ENCODE measurements around the gene TOX3.

Gene TOX3

GRCh38 chr16:52537516-52537915 is 9.4 kb downstream of the TOX3 start:
- DNase-seq (ENCODE audit: low spot score): no peak

GRCh38 chr16:52535076-52535475 is 11.9 kb downstream of the TOX3 start:
- no peak for DNase-seq (ENCODE audit: low spot score)

DNA sequence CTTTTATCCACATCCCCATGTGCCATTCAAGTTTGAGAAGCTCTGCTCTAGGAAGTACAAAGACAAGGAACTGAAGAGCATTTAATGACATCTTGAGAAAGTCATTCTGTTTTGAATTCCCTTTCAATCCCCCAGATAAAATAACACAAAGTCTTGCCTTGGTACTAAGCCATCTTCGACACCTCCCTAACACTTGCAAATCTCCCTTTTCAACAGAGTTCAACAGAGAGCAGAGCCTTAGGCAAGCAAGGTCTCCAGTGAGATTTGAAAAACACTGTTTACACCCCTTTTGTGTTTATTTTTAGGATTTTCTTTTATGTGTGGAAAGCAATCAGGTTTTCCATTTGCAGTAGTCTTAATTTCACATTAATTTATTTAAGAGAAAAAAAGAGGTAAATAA is 13.6 kb downstream of the TOX3 start:
- DNase-seq (ENCODE audit: low spot score): no peak

DNA sequence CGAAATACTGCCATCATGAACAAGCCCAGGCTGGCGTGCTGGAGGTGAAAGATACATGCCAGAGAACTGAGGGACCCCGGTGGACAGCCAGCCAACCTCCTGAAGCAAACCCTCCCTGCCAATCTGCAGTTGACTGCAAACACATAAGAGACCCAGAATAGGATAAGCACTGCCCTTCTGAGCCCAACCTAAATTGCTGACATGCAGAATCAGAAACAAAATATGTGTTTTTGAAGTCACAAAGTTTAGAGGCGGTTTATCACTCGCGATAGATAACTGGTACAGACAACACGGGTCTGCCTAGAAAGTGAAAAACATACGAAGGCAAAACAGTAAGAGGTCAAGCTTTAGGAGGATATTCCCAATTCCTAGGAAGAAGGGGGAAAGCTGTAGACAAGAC is 14.6 kb downstream of the TOX3 start:
- DNase-seq (ENCODE audit: low spot score): no peak

DNA sequence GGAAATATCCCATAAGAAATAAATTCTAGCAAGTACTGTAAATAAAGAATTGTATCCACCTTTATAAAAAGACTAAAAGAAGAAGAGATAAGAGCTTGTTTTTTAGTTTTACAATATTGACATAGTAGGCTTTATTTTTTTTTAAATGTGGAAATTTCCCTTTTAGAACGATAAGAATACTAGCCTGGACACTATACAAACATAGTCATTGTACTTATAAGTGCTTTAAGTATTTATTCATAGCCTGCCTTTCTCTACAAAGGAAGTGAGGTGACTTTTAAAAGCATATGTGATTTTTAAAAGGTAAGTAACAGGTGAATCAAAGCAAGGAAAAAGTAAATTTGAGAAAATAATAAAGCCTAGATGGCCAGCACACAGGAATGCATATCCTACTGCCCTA is 17.7 kb downstream of the TOX3 start:
- DNase-seq (ENCODE audit: low spot score): no peak

DNA sequence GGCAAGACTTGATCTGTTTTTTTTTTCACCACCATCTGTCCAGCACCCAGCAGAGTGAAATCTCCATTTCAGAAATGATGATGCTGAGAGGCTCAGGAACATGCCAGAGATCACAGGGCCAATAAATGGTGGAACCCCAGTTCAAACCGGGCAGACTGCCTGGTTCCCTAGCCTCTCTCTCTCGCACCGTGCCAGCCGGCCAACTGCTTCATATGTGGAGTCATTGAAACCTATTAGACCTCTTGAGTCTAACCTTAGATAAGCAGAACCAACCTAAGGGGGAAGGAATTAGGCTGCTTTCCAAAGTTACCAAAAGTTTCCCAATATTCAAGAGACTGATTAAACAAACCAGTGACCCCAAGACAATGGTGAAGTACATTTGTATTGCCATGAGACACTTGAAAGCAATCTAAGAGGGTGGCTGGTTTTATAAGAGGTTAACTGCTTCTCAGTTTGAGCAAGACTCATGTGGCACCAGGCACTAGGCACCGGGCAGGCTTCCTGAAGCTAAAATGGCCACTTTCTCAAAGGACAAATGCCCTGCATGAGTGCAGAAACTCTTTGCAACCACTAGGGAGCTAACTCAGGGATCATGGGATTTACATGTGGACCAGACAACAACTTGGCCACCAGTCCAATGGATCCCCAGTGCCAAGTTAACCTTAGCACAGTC is 18.4 kb downstream of the TOX3 start:
- DNase-seq (ENCODE audit: low spot score): no peak

DNA sequence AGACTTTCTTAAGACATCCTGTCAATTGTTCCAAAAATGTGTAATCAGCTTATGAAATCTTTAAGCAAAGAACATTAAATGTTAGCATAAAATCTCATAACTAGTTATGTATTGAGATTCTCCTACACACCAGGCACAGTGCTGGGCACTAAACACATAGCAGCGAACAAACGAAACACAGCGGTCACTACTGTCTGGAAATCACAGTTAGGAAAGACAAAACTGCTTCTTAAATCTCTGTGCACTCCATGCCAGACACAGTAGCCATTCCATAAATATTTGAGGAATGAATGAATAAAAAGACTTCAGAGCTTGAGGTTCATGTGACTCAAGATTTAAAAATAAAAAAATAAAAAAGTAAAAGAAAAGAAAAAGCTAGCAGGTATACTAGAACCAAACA is 20.1 kb downstream of the TOX3 start:
- no peak for DNase-seq (ENCODE audit: low spot score)

GRCh38 chr16:52526116-52526828 is 20.7 kb downstream of the TOX3 start:
- DNase-seq (ENCODE audit: low spot score): no peak

DNA sequence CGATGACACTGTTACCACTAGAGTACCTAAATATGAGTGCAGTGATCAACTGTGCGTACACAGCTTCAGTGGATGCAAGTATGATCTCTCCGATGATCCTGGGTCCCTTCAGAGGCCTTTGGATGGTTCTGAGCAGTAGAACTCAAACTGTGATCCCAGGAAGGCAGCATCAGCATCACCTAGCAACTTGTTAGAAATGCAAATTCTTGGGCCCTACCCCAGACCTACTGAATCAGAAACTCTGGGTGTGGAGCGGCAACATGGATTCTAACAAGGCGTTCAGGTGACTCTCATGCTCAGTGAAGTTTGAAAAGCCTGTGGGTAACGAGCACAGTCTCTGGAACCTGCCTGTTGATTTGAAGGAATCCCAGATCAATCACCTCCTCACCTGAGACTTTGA is 25.4 kb downstream of the TOX3 start:
- DNase-seq (ENCODE audit: low spot score): no peak

GRCh38 chr16:52518884-52519283 is 28.1 kb downstream of the TOX3 start:
- no peak for DNase-seq (ENCODE audit: low spot score)

GRCh38 chr16:52515068-52515671 is 31.8 kb downstream of the TOX3 start:
- no peak for DNase-seq (ENCODE audit: low spot score)

DNA sequence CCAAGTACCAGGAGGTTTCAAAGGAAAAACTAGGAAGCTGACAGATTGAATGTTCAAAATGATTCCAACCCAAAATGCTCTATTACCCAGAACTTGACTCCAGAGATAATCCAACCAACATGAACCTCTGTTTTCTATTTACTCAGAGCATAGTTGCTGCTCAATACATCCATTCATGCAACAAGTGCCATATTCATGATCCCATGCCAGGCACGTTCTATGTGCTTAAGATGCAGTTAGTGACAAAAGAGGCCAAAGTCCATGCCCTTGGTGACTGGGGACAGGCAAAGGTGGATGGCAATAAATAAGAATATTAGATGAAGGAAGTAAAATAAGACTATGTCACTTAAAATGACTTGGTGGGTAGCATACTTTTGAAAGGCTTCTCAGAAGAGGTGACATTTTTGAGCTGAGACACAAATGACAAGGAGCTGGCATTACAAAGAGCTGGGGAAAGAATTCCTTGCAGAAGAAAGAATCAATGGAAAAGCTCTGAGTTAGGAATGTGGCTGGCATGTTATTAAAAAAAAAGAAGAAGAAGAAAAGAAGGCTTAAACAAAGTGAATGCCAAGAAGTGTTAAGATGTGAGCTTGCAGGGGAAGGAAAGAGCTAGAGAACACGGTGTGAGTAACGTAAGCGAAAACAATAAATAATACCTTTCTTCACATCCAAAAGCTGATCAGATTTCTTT is 34.5 kb downstream of the TOX3 start:
- DNase-seq (ENCODE audit: low spot score): no peak

GRCh38 chr16:52501746-52502145 is 45.2 kb downstream of the TOX3 start:
- no peak for DNase-seq (ENCODE audit: low spot score)

GRCh38 chr16:52500963-52501362 is 46.0 kb downstream of the TOX3 start:
- no peak for DNase-seq (ENCODE audit: low spot score)

DNA sequence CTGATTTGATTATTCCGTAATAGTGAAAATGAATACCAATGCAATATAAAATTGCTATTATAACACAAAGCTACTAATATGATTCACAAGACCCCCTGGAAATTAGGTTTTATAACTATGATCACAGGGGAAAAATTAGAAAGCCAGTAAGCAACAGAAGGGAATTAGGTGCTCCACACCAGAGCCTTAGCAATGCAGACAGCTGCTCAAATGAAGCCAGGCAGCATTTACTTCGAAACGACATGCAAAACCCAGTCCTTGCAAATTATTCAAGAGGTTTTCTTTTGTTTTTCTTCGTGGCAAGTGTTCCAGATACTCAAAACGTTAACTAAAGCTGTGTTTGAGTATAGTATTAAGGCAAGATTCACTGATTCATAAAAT is 47.9 kb downstream of the TOX3 start:
- DNase-seq (ENCODE audit: low spot score): no peak

DNA sequence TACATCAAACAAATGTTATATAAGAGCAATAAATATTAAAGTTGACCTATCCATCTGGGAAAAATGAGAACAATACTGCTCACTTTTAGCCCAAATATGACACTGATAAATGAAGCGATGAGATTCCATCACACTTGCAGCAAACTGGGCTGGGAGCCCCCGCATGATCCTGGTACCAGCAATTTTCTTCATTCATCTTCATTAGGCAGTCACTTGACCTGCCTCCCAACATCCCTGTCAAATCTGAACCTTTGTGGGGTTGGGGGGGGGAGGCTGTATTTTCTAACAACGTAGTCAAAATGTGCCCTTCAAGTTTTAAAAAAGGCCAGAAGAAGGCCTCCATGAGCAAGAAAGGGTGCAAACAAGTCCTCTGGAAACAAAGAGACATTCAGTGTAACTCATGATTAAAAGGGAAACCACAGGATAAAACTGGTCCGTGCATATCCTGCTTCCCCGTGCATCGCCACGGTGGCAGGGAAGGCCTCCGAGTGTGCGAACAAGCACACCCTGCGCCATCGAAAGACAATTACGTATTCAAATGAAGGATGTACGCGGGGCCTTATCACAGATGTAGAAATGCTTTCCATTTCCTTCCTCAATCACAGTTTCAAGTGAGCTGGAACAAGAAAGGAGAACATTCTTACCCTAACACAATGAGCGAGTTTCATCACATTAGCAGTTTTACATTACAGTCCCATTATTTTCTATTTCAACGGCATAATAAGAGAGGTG is 48.4 kb downstream of the TOX3 start:
- no peak for DNase-seq (ENCODE audit: low spot score)

DNA sequence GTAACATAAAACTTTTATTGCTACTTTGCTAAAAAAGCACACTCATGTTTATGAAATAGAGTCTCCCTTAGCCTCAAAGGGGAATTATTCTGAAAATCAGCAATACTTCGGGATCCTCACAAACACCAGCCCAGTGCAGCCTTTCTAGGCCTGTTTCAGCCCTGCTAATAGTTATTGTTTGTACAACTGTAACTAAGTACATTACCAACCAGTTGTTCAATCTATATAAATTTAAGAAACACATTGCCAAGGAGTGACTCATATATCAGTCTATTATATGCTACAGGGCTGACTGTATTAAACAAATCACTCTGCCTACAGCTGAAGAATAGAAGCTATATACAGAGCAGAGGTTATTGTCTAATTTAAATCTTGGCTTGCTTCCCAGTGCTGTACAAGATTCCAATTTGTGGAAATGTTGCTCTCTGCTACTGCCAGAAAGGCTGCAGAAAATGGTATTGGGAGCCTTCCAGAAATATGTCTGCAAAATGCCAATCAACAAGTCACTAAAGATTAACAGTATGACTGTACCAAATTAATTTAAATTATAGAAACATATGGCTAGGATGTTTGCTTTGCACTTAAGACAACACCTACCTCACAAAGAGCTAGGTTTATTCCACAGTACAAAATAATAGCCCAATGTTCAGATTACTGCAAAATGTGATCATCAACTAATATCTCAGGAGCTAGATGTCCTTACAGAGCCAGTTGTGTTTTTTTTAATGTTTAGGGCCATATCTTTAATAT is 49.7 kb downstream of the TOX3 start:
- DNase-seq (ENCODE audit: low spot score): no peak

DNA sequence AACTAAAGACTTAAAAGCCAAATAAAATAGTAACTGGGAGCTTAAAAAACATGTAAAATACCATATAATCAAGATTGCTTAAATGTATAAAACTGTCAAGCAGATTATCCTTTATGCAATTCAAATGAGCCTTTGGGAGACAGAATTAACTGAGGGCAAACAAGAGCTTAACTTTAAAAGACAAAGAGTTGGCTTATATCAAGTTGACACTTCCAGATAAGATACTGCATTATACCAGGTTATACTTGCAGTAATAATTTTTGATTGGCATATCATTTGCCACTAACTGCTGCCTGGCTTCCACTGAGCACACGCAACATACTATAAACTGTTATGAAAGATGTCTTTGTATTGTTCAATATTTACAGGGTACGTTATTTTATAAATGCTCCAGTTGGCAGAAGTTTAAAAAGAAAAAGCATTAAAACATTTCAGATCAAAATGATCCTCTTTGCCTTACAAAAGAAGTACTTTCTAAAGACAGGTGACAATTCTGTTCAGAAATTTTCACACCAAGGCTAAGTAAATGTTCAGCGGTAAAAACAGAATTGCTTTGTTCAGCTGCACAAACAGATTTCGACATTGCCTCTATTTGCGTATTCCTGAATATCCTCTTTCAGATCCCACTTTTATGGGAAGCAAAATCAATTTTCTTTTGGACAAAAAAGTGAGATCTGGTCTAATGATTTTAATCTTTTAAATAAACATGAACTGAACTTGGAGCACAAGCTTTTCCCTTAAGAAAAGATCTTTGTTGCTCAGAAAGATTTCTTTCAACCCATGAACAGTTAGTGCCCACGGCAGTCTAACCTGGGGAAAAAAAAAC is 50.7 kb downstream of the TOX3 start:
- no peak for DNase-seq (ENCODE audit: low spot score)

GRCh38 chr16:52494621-52495020 is 52.3 kb downstream of the TOX3 start:
- DNase-seq (ENCODE audit: low spot score): no peak

- no peak for DNase-seq (ENCODE audit: low spot score)
These were observed 52.8 kb downstream of the TOX3 start for GRCh38 chr16:52494145-52494544.
